Activated CD8-positive, alpha-beta T cell treated with anti-CD3 and anti-CD28 coated beads for 36 hours (primary cell): Measurements from ENCODE around the gene CCL22. TPM values are rescaled to one million over a fixed set of nuclear protein-coding genes. Genes with fewer than 3 reads are reported as not detected.
"Not testable (repeated sequence)": the region's sequence is repeated elsewhere in the genome, so short reads cannot be mapped to it uniquely, and the experiment has no call there.

Experiments used
- ATAC-seq: fragments of 200-7000 bp; cut with Tn5 transposase; one replicate; pipeline ENCODE4 v1.10.0; 2021; ENCODE audit warnings: mild to moderate bottlenecking, moderate library complexity
- CTCF ChIA-PET: fragments of 350-600 bp; sonication (Branson Sonifier 250); formaldehyde crosslinking; loops from one replicate; lab custom pipeline; 2021; ENCODE audit warnings: antibody characterized with exemption; lab: Charles Lee
- POLR2A ChIA-PET: fragments of 350-600 bp; sonication (Branson Sonifier 250); formaldehyde crosslinking; loops from one replicate; lab custom pipeline; 2021; ENCODE audit warnings: antibody characterized with exemption; lab: Charles Lee
- DNase-seq: peaks from one replicate; pipeline ENCODE4 v3.0.0-alpha.2; 2020
- H3K27ac Mint-ChIP-seq: one replicate; pipeline ENCODE4 v1.8.0; 2021; ENCODE audit warnings: mild to moderate bottlenecking, mixed read lengths
- H3K27me3 Mint-ChIP-seq: one replicate; pipeline ENCODE4 v1.8.0; 2021; ENCODE audit warnings: mixed read lengths
- H3K36me3 Mint-ChIP-seq: one replicate; pipeline ENCODE4 v1.8.0; 2021; ENCODE audit warnings: low read depth, mixed read lengths
- H3K4me1 Mint-ChIP-seq: one replicate; pipeline ENCODE4 v1.8.0; 2021; ENCODE audit warnings: low read depth, mixed read lengths
- H3K4me3 Mint-ChIP-seq: one replicate; pipeline ENCODE4 v1.8.0; 2021; ENCODE audit warnings: mild to moderate bottlenecking, moderate library complexity, mixed read lengths
- H3K9me3 Mint-ChIP-seq: one replicate; pipeline ENCODE4 v1.8.0; 2021; ENCODE audit warnings: mixed read lengths
- CTCF ChIP-seq: fragments of 200-600 bp; IDR thresholded peaks from one replicate; pipeline ENCODE4 v1.8.0; 2022; ENCODE audit warnings: antibody characterized with exemption, mild to moderate bottlenecking
- intact Hi-C: fragments of 100-400 bp; cut with micrococcal nuclease; formaldehyde crosslinking; loops from one replicate; pipeline ENCODE4 v1.10.0; 2022
- total RNA-seq, 2 experiments: library from RNA; stranded (reverse); gene quantifications; one replicate each; pipeline ENCODE4 v1.2.3, GENCODE V29; 2021

CCL22 gene
- total RNA-seq, 2 experiments from 2014 or later = 7.1 to 7.4 TPM

- Mint-ChIP-seq H3K27ac (no peak overlapping the region), H3K4me1 (no peaks in the 10 kb centered on the region), H3K9me3 (no peaks in the 10 kb centered on the region), H3K27me3 (peaks cover 1% of the 10 kb centered on the region), H3K36me3 (no peaks in the 10 kb centered on the region), H3K4me3 (no peak overlapping the region)
- ChIA-PET CTCF (interaction anchor here (1.4 kb wide), 1 partner anchor 22 kb away, joined by 4 read pairs; no protein-coding TSS in a partner anchor), POLR2A (no interaction called here)
- DNase-seq (no peak), ATAC-seq (no peak)
- intact Hi-C loops = no loop called here
- no peak for TF ChIP-seq CTCF
Measured at GRCh38 chr16:57395026-57395425, 36.4 kb downstream of the CCL22 start.

- no peaks in the 10 kb centered on the region for H3K36me3 Mint-ChIP-seq
- H3K27me3 Mint-ChIP-seq = no peaks in the 10 kb centered on the region
- no peak overlapping the region for H3K4me3 Mint-ChIP-seq
- no peaks in the 10 kb centered on the region for H3K9me3 Mint-ChIP-seq
- ChIA-PET CTCF (interaction anchor here (0.6 to 2.2 kb wide), 2 partner anchors 21 to 74 kb away, joined by 3 to 4 read pairs; no protein-coding TSS in a partner anchor), POLR2A (no interaction called here)
- DNase-seq (no peak), ATAC-seq (no peak)
- H3K4me1 Mint-ChIP-seq = no peaks in the 10 kb centered on the region
- H3K27ac Mint-ChIP-seq = no peak overlapping the region
- intact Hi-C loops = no loop called here
- no peak for TF ChIP-seq CTCF
Measured at GRCh38 chr16:57396786-57397185, 38.2 kb downstream of the CCL22 start.

GRCh38 chr16:57397493-57397892, 38.9 kb downstream of the CCL22 start:
- H3K9me3 Mint-ChIP-seq, H3K4me3 Mint-ChIP-seq: not testable (repeated sequence)
- POLR2A ChIA-PET = interaction anchor here (1.4 kb wide), 1 partner anchor 19 kb away, joined by 4 read pairs; no protein-coding TSS in a partner anchor

GRCh38 chr16:57401943-57402640, 43.5 kb downstream of the CCL22 start:
- Mint-ChIP-seq H3K9me3 (no peaks in the 10 kb centered on the region), H3K4me1 (peaks cover 9% of the 10 kb centered on the region), H3K4me3 (no peak overlapping the region), H3K27ac (no peak overlapping the region), H3K36me3 (no peaks in the 10 kb centered on the region), H3K27me3 (peaks cover 2% of the 10 kb centered on the region)
- CTCF ChIA-PET = interaction anchor here (1.5 to 2.6 kb wide), 2 partner anchors 16 to 23 kb away, joined by 4 to 17 read pairs; no protein-coding TSS in a partner anchor
- no peak for DNase-seq
- TF ChIP-seq CTCF = no peak
- intact Hi-C loops = no loop called here
- no peak for ATAC-seq
- POLR2A ChIA-PET = no interaction called here

More at GRCh38 chr16:57397493-57397892, 38.9 kb downstream of the CCL22 start:
- ATAC-seq, H3K27ac Mint-ChIP-seq, H3K36me3 Mint-ChIP-seq, H3K27me3 Mint-ChIP-seq, DNase-seq, intact Hi-C loops, H3K4me1 Mint-ChIP-seq: not testable (repeated sequence)
- CTCF ChIA-PET = interaction anchor here (2.2 kb wide), 1 partner anchor 20 kb away, joined by 4 read pairs; no protein-coding TSS in a partner anchor

GRCh38 chr16:57403965-57404817, 45.6 kb downstream of the CCL22 start, which contains the start of gene CCL17:
TSS of gene CCL17 (plus strand) at chr16:57404767. CDS start at chr16:57413933, 9,166 bp downstream.
- CTCF ChIA-PET = interaction anchor here (0.9 to 2.2 kb wide), 3 partner anchors 9 to 104 kb away, joined by 3 to 20 read pairs (median 8); no protein-coding TSS in a partner anchor
- peak; percentile 30 for ATAC-seq

More at GRCh38 chr16:57403965-57404817, 45.6 kb downstream of the CCL22 start, which contains the start of gene CCL17:
- Mint-ChIP-seq H3K27me3 (peaks cover 2% of the 10 kb centered on the region), H3K9me3 (no peaks in the 10 kb centered on the region), H3K27ac (no peak within 1 kb of the TSS), H3K4me3 (no peak within 1 kb of the TSS), H3K36me3 (no peaks in the 10 kb centered on the region), H3K4me1 (peaks cover 9% of the 10 kb centered on the region)
- DNase-seq = peak; percentile 25
- POLR2A ChIA-PET = interaction anchor here (0.9 to 1.2 kb wide), 2 partner anchors 14 to 38 kb away, joined by 3 read pairs; no protein-coding TSS in a partner anchor
- TF ChIP-seq CTCF = no peak
- intact Hi-C loops = no loop called here
